Right cardiac atrium (tissue), 5 donors: ENCODE measurements around the gene ACSF3. TPM values are rescaled to one million over a fixed set of nuclear protein-coding genes. Genes with fewer than 3 reads are reported as not detected.

Experiments
- ATAC-seq, 2 donors: fragments of 200-7000 bp; cut with Tn5 transposase; one replicate each; pipeline versions ENCODE4 v1.8.0 to v1.9.1; 2020; ENCODE audit warnings: moderate library complexity in 2 of 2, mild to moderate bottlenecking in 1 of 2
- DNase-seq, 3 donors: peaks; one replicate each; pipeline ENCODE4 v3.0.0-alpha.2; 2020
- H3K27ac ChIP-seq: one replicate; pipeline ENCODE4 v1.5.1; 2013; ENCODE audit warnings: mild to moderate bottlenecking, low read length, control low read depth, moderate library complexity
- H3K27me3 ChIP-seq: one replicate; pipeline ENCODE4 v1.6.1; 2013; ENCODE audit not compliant: control insufficient read depth, insufficient read depth
- H3K4me1 ChIP-seq: one replicate; pipeline ENCODE4 v1.6.1; 2013; ENCODE audit warnings: low read length; ENCODE audit not compliant: control insufficient read depth, insufficient read depth
- H3K4me3 ChIP-seq: one replicate; pipeline ENCODE4 v1.5.1; 2013; ENCODE audit warnings: low read length, control low read depth
- H3K9me3 ChIP-seq: one replicate; pipeline ENCODE4 v1.6.1; 2013; ENCODE audit warnings: low read length; ENCODE audit not compliant: control insufficient read depth
- WGBS: extraction: QIAGEN DNeasy Blood & Tissue Kit; methylation state at CpG from one replicate; pipeline ENCODE4 v1.1.7; 2013; 5-methylcytosine and 5-hydroxymethylcytosine counted together
- intact Hi-C, 4 donors: fragments of 100-400 bp; cut with DNase I; formaldehyde crosslinking; loops; one replicate each; pipeline versions ENCODE4 v1.11.0 to v1.14.0; 2022 to 2023
- polyA plus RNA-seq: library from polyadenylated mRNA; stranded (reverse); fragments of 200-250 nt; gene quantifications from one replicate; pipeline ENCODE4 v1.2.3, GENCODE V29; 2013
- total RNA-seq, 4 donors: library from RNA; stranded (reverse); fragmentation: NEBNext Ultra II Directional; extraction: Animal tissue kit (Norgen Biotek cat#: 25700); gene quantifications; one replicate each; pipeline ENCODE4 v1.2.1, GENCODE V29; 2021
- donor health status: healthy with polysubstance abuse.
- donor health status: DM: no; HTN: yes; CAD: no.
- donor health status: DM: no; HTN: no; CAD: no.
- donor health status: DM: no; HTN: yes; CAD: no; lungs with severe emphysema.
- donor health status: DM: yes; HTN: yes; CAD: no.

The ACSF3 gene
- total and polyA plus RNA-seq, 5 donors, result 13.9 to 22.4 (median 16.4) TPM

- H3K4me3 ChIP-seq, result no peak overlapping the region
- ATAC-seq, result no peak
- H3K27ac ChIP-seq, result no peak overlapping the region
- peak in 2 of 3 donors; percentile 22 to 41 for DNase-seq
- H3K4me1 ChIP-seq, result no peaks in the 10 kb centered on the region
- no peaks in the 10 kb centered on the region for H3K9me3 ChIP-seq
- intact Hi-C loops, result no loop called here
- H3K27me3 ChIP-seq, result no peaks in the 10 kb centered on the region
- WGBS, result 81% methylated on average over 28 of the region's 28 CpGs
Measured at GRCh38 chr16:89198417-89199240, 105.0 kb downstream of the ACSF3 start.

GRCh38 chr16:89199241-89200123 lies 105.8 kb downstream of the ACSF3 start:
- H3K27me3 ChIP-seq, result no peaks in the 10 kb centered on the region
- ATAC-seq (no peak), DNase-seq (peak in 2 of 3 donors; percentile 43 to 51)
- H3K4me3 ChIP-seq, result no peak overlapping the region
- H3K4me1 ChIP-seq, result no peaks in the 10 kb centered on the region
- H3K9me3 ChIP-seq, result no peaks in the 10 kb centered on the region
- 83% methylated on average over 22 of the region's 22 CpGs for WGBS
- no peak overlapping the region for H3K27ac ChIP-seq
- intact Hi-C loops, result no loop called here

GRCh38 chr16:89200124-89200849 lies 106.6 kb downstream of the ACSF3 start, which contains the start of gene SLC22A31:
TSS of gene SLC22A31 (minus strand) at chr16:89200537. CDS start at chr16:89200501, 36 bp downstream.
- no peaks in the 10 kb centered on the region for H3K9me3 ChIP-seq
- no peaks in the 10 kb centered on the region for H3K4me1 ChIP-seq
- WGBS, result 19% methylated on average over 28 of the region's 28 CpGs
- ATAC-seq (no peak), DNase-seq (peak in 1 of 3 donors; percentile 54)
- H3K27ac ChIP-seq, result no peak within 1 kb of the TSS
- H3K4me3 ChIP-seq, result peak within 1 kb of the TSS; percentile 44
- H3K27me3 ChIP-seq, result no peaks in the 10 kb centered on the region
- intact Hi-C loops, result no loop called here

GRCh38 chr16:89200850-89201411 lies 107.3 kb downstream of the ACSF3 start:
- no peaks in the 10 kb centered on the region for H3K27me3 ChIP-seq
- intact Hi-C loops, result no loop called here
- DNase-seq, result peak in 2 of 3 donors; percentile 43 to 63
- peak overlapping the region; percentile 44 for H3K4me3 ChIP-seq
- H3K4me1 ChIP-seq, result no peaks in the 10 kb centered on the region
- no peak overlapping the region for H3K27ac ChIP-seq
- ATAC-seq, result no peak
- 2% methylated on average over 58 of the region's 58 CpGs for WGBS
- H3K9me3 ChIP-seq, result no peaks in the 10 kb centered on the region

- DNase-seq, result peak; percentile 75 to 93 (median 81)
- peak; percentile 86 to 90 for ATAC-seq
- Histone ChIP-seq H3K4me3 (peak overlapping the region; percentile 44), H3K27ac (no peak overlapping the region), H3K27me3 (no peaks in the 10 kb centered on the region), H3K9me3 (no peaks in the 10 kb centered on the region), H3K4me1 (no peaks in the 10 kb centered on the region)
- intact Hi-C loops, result no loop called here
- 3% methylated on average over 108 of the region's 111 CpGs for WGBS
Measured at GRCh38 chr16:89201439-89202377, 108.1 kb downstream of the ACSF3 start.

- no peak overlapping the region for H3K27ac ChIP-seq
- no peaks in the 10 kb centered on the region for H3K27me3 ChIP-seq
- no peaks in the 10 kb centered on the region for H3K9me3 ChIP-seq
- ATAC-seq (no peak), DNase-seq (peak in 1 of 3 donors; percentile 34)
- no peak overlapping the region for H3K4me3 ChIP-seq
- no peaks in the 10 kb centered on the region for H3K4me1 ChIP-seq
- intact Hi-C loops, result no loop called here
- 46% methylated on average over 49 of the region's 49 CpGs for WGBS
Measured at GRCh38 chr16:89202422-89203215, 109.0 kb downstream of the ACSF3 start.

Other genes starting within 250 kb of the ACSF3 start
- 10 to 100 TPM; 17.6 to 22.3 (median 18.8) TPM for gene GALNS, start 236.9 kb upstream of the ACSF3 start, total RNA-seq
- gene GALNS, start 236.9 kb upstream of the ACSF3 start, polyA plus RNA-seq, result 21.0 TPM
- 10 to 100 TPM; 45.5 to 61.5 (median 55.0) TPM for gene TRAPPC2L, start 236.7 kb upstream of the ACSF3 start, total RNA-seq
- gene TRAPPC2L, start 236.7 kb upstream of the ACSF3 start, polyA plus RNA-seq, result 43.7 TPM
- not detected for gene PABPN1L, start 227.2 kb upstream of the ACSF3 start, total RNA-seq
- gene PABPN1L, start 227.2 kb upstream of the ACSF3 start, polyA plus RNA-seq, result not detected
- gene CBFA2T3, start 116.6 kb upstream of the ACSF3 start, total RNA-seq, result 1 to 10 TPM; 5.6 to 8.5 (median 6.9) TPM
- 7.3 TPM for gene CBFA2T3, start 116.6 kb upstream of the ACSF3 start, polyA plus RNA-seq
- gene CDH15, start 77.9 kb downstream of the ACSF3 start, total RNA-seq, result under 1 TPM; 0.09 to 0.14 (median 0.13) TPM
- gene CDH15, start 77.9 kb downstream of the ACSF3 start, polyA plus RNA-seq, result 0.05 TPM
- gene SLC22A31, start 106.7 kb downstream of the ACSF3 start, total RNA-seq, result under 1 TPM in 2 of 4 donors, not detected in 2; 0.12 to 0.69 TPM
- gene SLC22A31, start 106.7 kb downstream of the ACSF3 start, polyA plus RNA-seq, result 0.05 TPM
- gene ZNF778, start 123.9 kb downstream of the ACSF3 start, total RNA-seq, result 1 to 10 TPM; 6.6 to 9.0 (median 8.0) TPM
- gene ZNF778, start 123.9 kb downstream of the ACSF3 start, polyA plus RNA-seq, result 1.6 TPM